SK-N-SH (cell line): ENCODE data around the gene TXNDC8. TPM values are rescaled to one million over a fixed set of nuclear protein-coding genes. Genes with fewer than 3 reads are reported as not detected.

ENCODE experiments used
- CTCF ChIA-PET: fragments of 300-600, 350-600 bp; formaldehyde crosslinking; extraction: SDS; loops from one replicate; lab custom pipeline; 2021; lab: Yijun Ruan, JAX
- POLR2A ChIA-PET: fragments of 350-600 bp; sonication (Branson Sonifier 250); formaldehyde crosslinking; extraction: SDS; loops from one replicate; lab custom pipeline; 2020; ENCODE audit warnings: antibody characterized with exemption, inconsistent platforms; lab: Yijun Ruan, JAX
- DNase-seq: peaks from one replicate; pipeline ENCODE4 v3.0.0; 2012
- H2AFZ ChIP-seq: fragments of 200-600 bp; sonication (generic); 2 replicates; pipeline ENCODE4 v1.8.1; 2016; ENCODE audit warnings: antibody characterized with exemption, mild to moderate bottlenecking, low read depth
- H3F3A ChIP-seq: fragments of 200-600 bp; sonication (generic); replicated peaks from 2 replicates; pipeline ENCODE3; 2016; ENCODE audit warnings: antibody characterized with exemption, mild to moderate bottlenecking; ENCODE audit not compliant: insufficient read depth
- H3K27ac ChIP-seq, 2 experiments: fragments of 200-500 bp in 1 of 2; fragments of 200-600 bp in 1 of 2; sonication (Bioruptor generic) in 1 of 2; sonication (generic), shearing (Covaris generic) in 1 of 2; 2 replicates each; pipeline versions ENCODE4 v1.5.1 to v1.6.1; 2014 to 2016; ENCODE audit warnings: low read depth in 2 of 2, inconsistent platforms in 1 of 2, low read length in 1 of 2, mild to moderate bottlenecking in 1 of 2, mixed read lengths in 1 of 2
- H3K27me3 ChIP-seq: fragments of 200-600 bp; sonication (generic), shearing (Covaris generic); 2 replicates; pipeline ENCODE4 v1.6.1; 2016; ENCODE audit warnings: mixed run types; ENCODE audit not compliant: insufficient read depth
- H3K36me3 ChIP-seq, 2 experiments: fragments of 200-500 bp in 1 of 2; fragments of 200-600 bp in 1 of 2; sonication (Bioruptor generic) in 1 of 2; sonication (generic) in 1 of 2; replicated peaks in 1 of 2; 2 replicates each; pipeline versions ENCODE3 to v1.5.1; 2014 to 2016; ENCODE audit warnings: low read length in 1 of 2, mild to moderate bottlenecking in 1 of 2; ENCODE audit not compliant: insufficient read depth in 2 of 2, control insufficient read depth in 1 of 2
- H3K4me1 ChIP-seq, 2 experiments: fragments of 200-500 bp in 1 of 2; fragments of 200-600 bp in 1 of 2; sonication (Bioruptor generic) in 1 of 2; sonication (generic), shearing (Covaris generic) in 1 of 2; 2 replicates each; pipeline versions ENCODE4 v1.5.1 to v1.6.1; 2014 to 2016; ENCODE audit warnings: low read depth in 1 of 2, low read length in 1 of 2, mixed run types in 1 of 2; ENCODE audit not compliant: insufficient read depth in 2 of 2, control insufficient read depth in 1 of 2
- H3K4me2 ChIP-seq: fragments of 200-600 bp; sonication (generic), shearing (Covaris generic); 2 replicates; pipeline ENCODE4 v1.6.1; 2017; ENCODE audit warnings: mixed run types
- H3K4me3 ChIP-seq, 2 experiments: fragments of 200-500 bp in 1 of 2; fragments of 200-600 bp in 1 of 2; sonication (Bioruptor generic) in 1 of 2; sonication (generic), shearing (Covaris generic) in 1 of 2; 2 replicates each; pipeline versions ENCODE4 v1.5.1 to v1.8.1; 2014 to 2016; ENCODE audit warnings: low read depth in 2 of 2, inconsistent platforms in 1 of 2, low read length in 1 of 2, mild to moderate bottlenecking in 1 of 2, mixed read lengths in 1 of 2, moderate library complexity in 1 of 2
- H3K79me2 ChIP-seq: fragments of 200-600 bp; sonication (generic); 2 replicates; pipeline ENCODE4 v1.8.1; 2017; ENCODE audit warnings: mild to moderate bottlenecking; ENCODE audit not compliant: insufficient read depth
- H3K9ac ChIP-seq: fragments of 200-600 bp; sonication (generic); 2 replicates; pipeline ENCODE4 v1.6.1; 2017; ENCODE audit warnings: mixed run types
- H3K9me2 ChIP-seq: fragments of 200-600 bp; sonication (generic); 2 replicates; pipeline ENCODE4 v1.6.1; 2017; ENCODE audit warnings: mixed run types
- H3K9me3 ChIP-seq: fragments of 200-600 bp; sonication (generic); 2 replicates; pipeline ENCODE4 v1.6.1; 2017; ENCODE audit warnings: mixed run types, mild to moderate bottlenecking, moderate library complexity
- H4K20me1 ChIP-seq: fragments of 200-600 bp; sonication (generic); 2 replicates; pipeline ENCODE4 v1.6.1; 2017; ENCODE audit warnings: mild to moderate bottlenecking, mixed run types; ENCODE audit not compliant: insufficient read depth
- CHD2 ChIP-seq: fragments of 150-350 bp; IDR thresholded peaks from 2 replicates; pipeline ENCODE4 v1.6.1; 2018; ENCODE audit warnings: low read length; ENCODE audit not compliant: partially characterized antibody
- EP300 ChIP-seq, 2 experiments: IDR thresholded peaks; 2 replicates each; pipeline versions ENCODE4 v1.4.0 to v1.6.1; 2012; ENCODE audit warnings: borderline replicate concordance in 1 of 2, low read depth in 1 of 2, low read length in 1 of 2
- FOXJ3 ChIP-seq: sonication (generic); formaldehyde crosslinking; IDR thresholded peaks from 2 replicates; pipeline ENCODE4 v1.5.1; 2020; ENCODE audit warnings: mild to moderate bottlenecking, missing genetic modification reagents
- RAD21 ChIP-seq: IDR thresholded peaks from 2 replicates; pipeline ENCODE4 v1.6.1; 2012; ENCODE audit warnings: mild to moderate bottlenecking, low read length
- RCOR1 ChIP-seq: fragments of 150-350 bp; IDR thresholded peaks from 2 replicates; pipeline ENCODE4 v1.6.1; 2017; ENCODE audit warnings: antibody characterized with exemption, low read length
- YY1 ChIP-seq: IDR thresholded peaks from 2 replicates; pipeline ENCODE4 v1.4.0; 2012; ENCODE audit warnings: low read depth, mild to moderate bottlenecking
- WGBS: methylation state at CpG from one replicate; pipeline ENCODE4 v1.1.6; 2017; ENCODE audit warnings: low lambda C conversion rate; 5-methylcytosine and 5-hydroxymethylcytosine counted together
- polyA plus RNA-seq, 3 experiments: library from polyadenylated mRNA; depleted of rRNA; stranded (reverse); fragments of >200 nt; gene quantifications; 2 replicates each; pipeline ENCODE4 v1.2.3, GENCODE V29; 2012
- TF ChIP-seq, protein P1 (sequence below): IDR thresholded peaks from 2 replicates; pipeline ENCODE4 v1.4.0; 2012; ENCODE audit warnings: low read depth, borderline replicate concordance
- TF ChIP-seq, protein P2 (sequence below): fragments of 150-350 bp; IDR thresholded peaks from 2 replicates; pipeline ENCODE4 v1.6.1; 2017; ENCODE audit warnings: antibody characterized with exemption, low read length, low read depth, borderline replicate concordance
- TF ChIP-seq, protein P3 (sequence below): fragments of 150-350 bp; IDR thresholded peaks from 2 replicates; pipeline ENCODE4 v1.6.1; 2016; ENCODE audit warnings: mild to moderate bottlenecking, low read depth, low read length
- TF ChIP-seq, protein P4 (sequence below): fragments of 200-600 bp; sonication (generic); IDR thresholded peaks from 2 replicates; pipeline ENCODE4 v1.6.1; 2017; ENCODE audit warnings: antibody characterized with exemption, mild to moderate bottlenecking, moderate library complexity

Gene TXNDC8
- polyA plus RNA-seq, 1 of the 3 experiments (the other 2 are of a cell fraction), result not detected

DNA sequence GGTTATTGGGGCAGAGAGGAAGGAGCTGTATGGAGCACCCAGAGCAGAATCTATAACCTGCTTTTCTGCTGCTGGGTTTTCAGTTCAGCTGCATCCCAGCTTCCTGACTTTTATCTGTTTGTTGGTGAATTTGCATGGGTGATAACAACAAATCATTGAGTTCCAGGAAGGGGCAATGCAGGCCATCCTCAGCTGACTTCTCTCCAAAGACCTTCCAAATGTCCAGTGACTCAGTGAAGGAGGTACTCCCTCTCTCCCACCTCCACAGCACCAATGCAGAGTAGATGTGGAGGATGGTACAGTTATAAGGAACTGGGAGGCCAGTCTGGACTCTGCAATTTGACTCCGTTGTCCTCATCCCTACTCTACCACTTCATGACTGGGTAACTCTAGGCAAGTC, 79.7 kb downstream of the TXNDC8 start:
- Histone ChIP-seq H4K20me1 (peaks cover 22% of the 10 kb centered on the region), H3K9me3 (no peaks in the 10 kb centered on the region), H3K9me2 (no peaks in the 10 kb centered on the region), H3K79me2 (peaks cover 33% of the 10 kb centered on the region), H3K9ac (no peak overlapping the region), H3K36me3 (no peaks in the 10 kb centered on the region), H3K4me2 (peak overlapping the region; percentile 89), H3F3A (no peaks in the 10 kb centered on the region), H3K4me1 (peaks cover 17 to 27% of the 10 kb centered on the region in 2 experiments; a peak in 3 of 4 replicates), H3K27me3 (no peaks in the 10 kb centered on the region), H3K27ac (no peak overlapping the region), H3K4me3 (0 out of 4 replicates have a peak overlapping the region, but pooled peaks of 1 of the 2 experiments have one; percentile 79), H2AFZ (0 out of 2 replicates have a peak overlapping the region, but pooled peaks have one; percentile 86)
- DNase-seq, result no peak
- WGBS, result 83% methylated on average over 1 of the region's 1 CpG
- TF ChIP-seq RAD21 (no peak), YY1 (no peak), EP300 (IDR thresholded peaks at IDR 0.05; ENCODE audit: borderline replicate concordance in 1 of 2, low read depth in 1 of 2, low read length in 1 of 2) (no peak), CHD2 (no peak), RCOR1 (no peak), FOXJ3 (CRISPR knock-in tag) (no peak)
- TF ChIP-seq, protein P1, sequence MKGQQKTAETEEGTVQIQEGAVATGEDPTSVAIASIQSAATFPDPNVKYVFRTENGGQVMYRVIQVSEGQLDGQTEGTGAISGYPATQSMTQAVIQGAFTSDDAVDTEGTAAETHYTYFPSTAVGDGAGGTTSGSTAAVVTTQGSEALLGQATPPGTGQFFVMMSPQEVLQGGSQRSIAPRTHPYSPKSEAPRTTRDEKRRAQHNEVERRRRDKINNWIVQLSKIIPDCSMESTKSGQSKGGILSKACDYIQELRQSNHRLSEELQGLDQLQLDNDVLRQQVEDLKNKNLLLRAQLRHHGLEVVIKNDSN, result no peak
- TF ChIP-seq, protein P2, sequence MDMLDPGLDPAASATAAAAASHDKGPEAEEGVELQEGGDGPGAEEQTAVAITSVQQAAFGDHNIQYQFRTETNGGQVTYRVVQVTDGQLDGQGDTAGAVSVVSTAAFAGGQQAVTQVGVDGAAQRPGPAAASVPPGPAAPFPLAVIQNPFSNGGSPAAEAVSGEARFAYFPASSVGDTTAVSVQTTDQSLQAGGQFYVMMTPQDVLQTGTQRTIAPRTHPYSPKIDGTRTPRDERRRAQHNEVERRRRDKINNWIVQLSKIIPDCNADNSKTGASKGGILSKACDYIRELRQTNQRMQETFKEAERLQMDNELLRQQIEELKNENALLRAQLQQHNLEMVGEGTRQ, result no peak
- TF ChIP-seq, protein P3, sequence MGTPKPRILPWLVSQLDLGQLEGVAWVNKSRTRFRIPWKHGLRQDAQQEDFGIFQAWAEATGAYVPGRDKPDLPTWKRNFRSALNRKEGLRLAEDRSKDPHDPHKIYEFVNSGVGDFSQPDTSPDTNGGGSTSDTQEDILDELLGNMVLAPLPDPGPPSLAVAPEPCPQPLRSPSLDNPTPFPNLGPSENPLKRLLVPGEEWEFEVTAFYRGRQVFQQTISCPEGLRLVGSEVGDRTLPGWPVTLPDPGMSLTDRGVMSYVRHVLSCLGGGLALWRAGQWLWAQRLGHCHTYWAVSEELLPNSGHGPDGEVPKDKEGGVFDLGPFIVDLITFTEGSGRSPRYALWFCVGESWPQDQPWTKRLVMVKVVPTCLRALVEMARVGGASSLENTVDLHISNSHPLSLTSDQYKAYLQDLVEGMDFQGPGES, result no peak
- TF ChIP-seq, protein P4, sequence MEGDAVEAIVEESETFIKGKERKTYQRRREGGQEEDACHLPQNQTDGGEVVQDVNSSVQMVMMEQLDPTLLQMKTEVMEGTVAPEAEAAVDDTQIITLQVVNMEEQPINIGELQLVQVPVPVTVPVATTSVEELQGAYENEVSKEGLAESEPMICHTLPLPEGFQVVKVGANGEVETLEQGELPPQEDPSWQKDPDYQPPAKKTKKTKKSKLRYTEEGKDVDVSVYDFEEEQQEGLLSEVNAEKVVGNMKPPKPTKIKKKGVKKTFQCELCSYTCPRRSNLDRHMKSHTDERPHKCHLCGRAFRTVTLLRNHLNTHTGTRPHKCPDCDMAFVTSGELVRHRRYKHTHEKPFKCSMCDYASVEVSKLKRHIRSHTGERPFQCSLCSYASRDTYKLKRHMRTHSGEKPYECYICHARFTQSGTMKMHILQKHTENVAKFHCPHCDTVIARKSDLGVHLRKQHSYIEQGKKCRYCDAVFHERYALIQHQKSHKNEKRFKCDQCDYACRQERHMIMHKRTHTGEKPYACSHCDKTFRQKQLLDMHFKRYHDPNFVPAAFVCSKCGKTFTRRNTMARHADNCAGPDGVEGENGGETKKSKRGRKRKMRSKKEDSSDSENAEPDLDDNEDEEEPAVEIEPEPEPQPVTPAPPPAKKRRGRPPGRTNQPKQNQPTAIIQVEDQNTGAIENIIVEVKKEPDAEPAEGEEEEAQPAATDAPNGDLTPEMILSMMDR, result no peak
- ChIA-PET CTCF (no interaction called here), POLR2A (no interaction called here)
